NAMALWA (cell line): ENCODE measurements around the gene CHRM4.
A peak's percentile ranks its signal among the peaks of the same experiment; 100 is the strongest.

Experiments
- DNase-seq: peaks from one replicate; pipeline ENCODE4 v3.0.0-alpha.2; 2015; ENCODE audit warnings: low spot score

The CHRM4 gene

GRCh38 chr11:46402957-46403902 is 11.7 kb upstream of the CHRM4 start:
- no peak for DNase-seq

DNA sequence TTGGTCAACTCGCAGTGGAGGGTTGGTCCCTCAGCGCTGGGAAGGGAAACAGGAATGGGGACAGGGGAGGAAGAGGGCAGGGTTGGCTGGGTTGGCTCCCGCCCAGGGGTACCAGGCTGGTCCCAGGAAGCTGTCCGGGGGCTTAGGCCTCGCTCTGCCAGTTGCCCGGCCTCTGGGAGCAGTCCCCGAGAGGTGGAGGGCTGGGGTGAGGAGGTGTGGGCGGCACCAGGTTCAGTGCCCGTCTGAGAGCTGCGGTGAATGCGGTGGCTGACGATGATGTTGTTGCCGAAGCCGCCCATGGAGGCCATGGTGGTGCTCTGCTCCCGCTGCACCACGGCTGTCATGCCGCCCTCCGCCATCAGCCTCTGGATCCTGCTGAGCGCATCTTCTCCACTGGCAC is 6.0 kb upstream of the CHRM4 start:
- no peak for DNase-seq

DNA sequence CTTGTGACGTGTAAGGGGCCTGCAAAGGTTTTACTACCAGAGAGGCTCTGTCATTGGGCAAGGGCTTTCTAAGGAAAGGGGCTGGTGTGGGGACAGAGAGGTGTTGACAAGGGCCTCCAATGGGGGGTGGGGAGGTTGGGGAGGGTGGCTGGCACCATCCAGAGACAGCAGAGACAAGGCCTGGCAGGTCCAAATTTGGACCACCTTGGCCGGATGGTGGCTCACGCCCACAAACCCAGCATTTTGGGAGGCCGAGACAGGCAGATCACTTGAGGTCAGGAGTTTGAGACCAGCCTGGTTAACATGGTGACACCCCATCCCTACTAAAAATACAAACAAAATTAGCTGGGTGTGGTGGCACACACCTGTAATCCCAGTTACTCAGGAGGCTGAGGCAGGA is 2.2 kb upstream of the CHRM4 start:
- no peak for DNase-seq

DNA sequence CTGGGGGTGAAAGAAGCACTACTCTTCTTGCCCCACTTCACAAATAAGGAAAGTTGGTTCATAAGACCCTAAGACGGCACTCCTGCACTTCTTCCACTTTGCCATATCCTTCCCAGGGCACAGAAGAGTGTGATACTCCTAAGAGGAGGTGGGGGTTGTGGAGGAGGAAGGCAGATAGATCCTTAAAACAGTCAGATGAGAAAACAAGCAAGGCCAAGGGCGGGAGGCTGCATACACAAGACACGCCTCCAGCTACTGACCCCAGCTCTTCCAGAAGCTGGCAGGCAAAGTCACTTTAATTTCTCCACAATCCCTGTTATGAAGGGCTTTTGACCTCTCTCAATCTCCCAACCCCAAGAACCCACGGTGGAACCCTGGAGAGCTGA is 1.6 kb upstream of the CHRM4 start:
- no peak for DNase-seq

DNA sequence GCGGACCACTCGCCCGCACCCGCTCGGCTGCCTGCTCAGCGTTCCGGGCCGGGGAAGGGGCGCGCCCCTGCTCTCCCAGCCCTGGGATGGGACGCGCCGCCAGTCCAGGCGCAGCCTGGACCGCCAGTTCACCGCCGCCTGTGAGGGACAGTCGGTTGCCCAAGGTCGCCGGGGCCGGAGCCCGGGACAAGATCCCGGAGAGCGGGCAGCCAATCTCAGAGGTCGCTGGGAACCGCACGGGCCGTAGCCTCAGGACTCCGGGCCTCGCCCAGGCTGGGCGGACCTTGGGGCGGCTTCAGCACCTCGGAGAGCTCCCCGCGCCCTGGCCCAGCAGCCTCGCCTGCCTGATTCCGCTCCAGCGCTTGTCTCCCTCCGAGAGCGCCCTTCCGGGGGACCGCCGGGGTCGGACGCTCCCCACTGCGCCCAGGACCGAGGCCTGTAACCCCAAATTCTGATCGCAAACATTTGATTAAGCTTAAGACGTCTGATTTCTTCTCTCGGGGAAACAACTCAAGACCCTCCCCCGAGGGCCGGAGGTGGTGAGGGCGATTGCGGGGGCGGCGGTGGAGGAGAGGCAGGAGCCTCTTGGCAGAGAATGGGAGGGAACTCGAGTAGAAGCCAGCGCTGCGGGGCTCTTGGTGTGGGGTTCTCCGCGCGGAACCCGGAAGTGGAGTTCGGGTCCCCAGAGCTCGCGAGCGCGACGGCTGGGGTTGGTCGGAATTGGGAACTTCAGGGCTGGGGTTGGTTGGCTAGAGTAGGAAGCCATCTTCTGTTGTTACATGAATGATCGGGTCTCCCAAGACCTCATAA is 1.1 kb upstream of the CHRM4 start:
- peak; percentile 56 for DNase-seq

DNA sequence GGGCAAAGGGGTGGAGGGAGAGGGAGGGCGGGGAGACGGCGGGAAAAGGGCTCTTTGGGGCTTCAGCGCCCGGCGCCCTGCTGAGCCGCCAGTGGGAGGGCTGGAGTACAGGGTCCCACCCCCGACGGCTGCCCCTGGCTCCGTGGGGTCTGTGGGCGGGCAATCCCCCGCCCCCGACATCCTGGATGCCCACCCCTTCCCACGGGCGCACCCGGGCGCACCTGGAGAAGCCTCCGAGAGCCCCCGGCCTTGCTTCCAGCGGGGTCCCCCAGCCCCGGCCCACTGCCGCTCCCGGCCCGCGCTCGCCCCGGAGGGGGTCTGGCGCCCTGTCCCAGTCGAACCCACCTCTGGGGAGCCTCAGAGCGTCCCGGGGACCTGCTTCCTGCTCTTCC is 394 bp downstream of the CHRM4 start:
- DNase-seq, result no peak

- DNase-seq, result no peak
Measured at GRCh38 chr11:46390331-46391171, 1.0 kb downstream of the CHRM4 start.

GRCh38 chr11:46389450-46390330 is 1.9 kb downstream of the CHRM4 start:
- peak; percentile 70 for DNase-seq

GRCh38 chr11:46388619-46389449 is 2.7 kb downstream of the CHRM4 start:
- DNase-seq, result no peak

- no peak for DNase-seq
Measured at GRCh38 chr11:46387919-46388618, 3.5 kb downstream of the CHRM4 start.

GRCh38 chr11:46387456-46387855 is 4.1 kb downstream of the CHRM4 start:
- DNase-seq, result no peak

GRCh38 chr11:46386674-46387073 is 4.9 kb downstream of the CHRM4 start:
- no peak for DNase-seq

DNA sequence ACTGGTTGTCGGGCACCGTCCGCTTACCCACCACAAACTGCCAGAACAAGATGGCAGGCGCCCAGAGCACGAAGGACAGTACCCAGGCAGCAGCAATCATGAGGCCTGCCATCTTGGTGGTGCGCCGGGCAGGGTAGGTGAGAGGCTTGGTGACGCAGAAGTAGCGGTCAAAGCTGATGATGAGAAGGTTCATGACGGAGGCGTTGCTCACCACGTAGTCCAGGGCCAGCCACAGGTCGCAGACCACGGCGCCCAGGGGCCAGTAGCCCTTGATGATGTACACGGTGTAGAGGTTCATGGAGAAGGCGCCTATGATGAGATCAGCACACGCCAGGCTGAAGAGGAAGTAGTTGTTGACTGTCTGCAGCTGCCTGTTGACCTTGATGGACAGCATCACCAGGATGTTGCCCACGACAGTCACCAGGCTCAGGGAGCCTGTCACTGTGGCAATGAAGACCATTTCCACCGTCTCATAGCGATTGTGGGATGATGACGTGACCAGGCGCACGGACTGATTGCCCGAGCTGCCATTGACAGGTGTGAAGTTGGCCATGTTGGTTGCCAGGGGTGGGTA is 5.5 kb downstream of the CHRM4 start:
- DNase-seq, result no peak

- no peak for DNase-seq
Measured at GRCh38 chr11:46385169-46386004, 6.2 kb downstream of the CHRM4 start.

DNA sequence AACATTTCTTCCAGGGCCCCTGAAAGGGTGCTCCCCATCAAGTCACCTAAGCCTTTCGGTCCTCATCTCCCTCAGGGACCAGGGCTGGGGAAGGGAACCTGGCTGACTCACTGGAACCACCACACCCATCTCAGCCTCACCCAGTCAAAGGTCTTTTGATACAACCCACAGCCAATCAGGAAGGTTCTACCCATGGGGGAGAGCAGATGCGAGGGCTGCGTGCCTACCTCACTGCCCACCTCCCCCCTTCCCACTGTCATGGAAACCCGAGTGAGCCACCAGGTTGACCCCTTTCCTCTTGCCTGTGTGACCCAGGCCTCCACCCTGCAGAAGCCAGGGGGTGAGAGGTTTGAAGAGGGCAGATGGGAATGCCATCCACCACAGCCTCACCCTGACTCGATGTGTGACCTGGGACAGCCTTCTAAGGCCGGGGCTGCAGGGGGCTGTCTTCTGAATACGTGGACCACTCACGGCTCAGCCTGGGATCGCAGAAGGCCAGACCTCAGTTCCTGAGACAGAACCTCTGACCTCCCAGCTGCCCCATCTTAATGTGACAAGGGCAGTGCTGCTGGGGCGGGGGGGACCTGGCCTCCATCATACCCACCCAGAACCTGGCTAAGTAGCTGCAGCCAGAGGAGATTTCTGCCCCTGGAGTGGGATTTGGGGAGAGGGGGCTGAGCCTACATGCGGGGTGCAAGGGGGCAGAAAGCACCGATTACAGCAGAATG is 7.4 kb downstream of the CHRM4 start:
- DNase-seq, result no peak

- DNase-seq, result no peak
Measured at GRCh38 chr11:46383404-46383758, 8.2 kb downstream of the CHRM4 start.

- no peak for DNase-seq
Measured at GRCh38 chr11:46382646-46383403, 8.8 kb downstream of the CHRM4 start.
